Measurements from ENCODE around the gene MYH9. TPM values are rescaled to one million over a fixed set of nuclear protein-coding genes. Genes with fewer than 3 reads are reported as not detected.

MYH9 gene
- total and polyA plus RNA-seq, 2 experiments from 2014 or later = 140 to 188 TPM

DNA sequence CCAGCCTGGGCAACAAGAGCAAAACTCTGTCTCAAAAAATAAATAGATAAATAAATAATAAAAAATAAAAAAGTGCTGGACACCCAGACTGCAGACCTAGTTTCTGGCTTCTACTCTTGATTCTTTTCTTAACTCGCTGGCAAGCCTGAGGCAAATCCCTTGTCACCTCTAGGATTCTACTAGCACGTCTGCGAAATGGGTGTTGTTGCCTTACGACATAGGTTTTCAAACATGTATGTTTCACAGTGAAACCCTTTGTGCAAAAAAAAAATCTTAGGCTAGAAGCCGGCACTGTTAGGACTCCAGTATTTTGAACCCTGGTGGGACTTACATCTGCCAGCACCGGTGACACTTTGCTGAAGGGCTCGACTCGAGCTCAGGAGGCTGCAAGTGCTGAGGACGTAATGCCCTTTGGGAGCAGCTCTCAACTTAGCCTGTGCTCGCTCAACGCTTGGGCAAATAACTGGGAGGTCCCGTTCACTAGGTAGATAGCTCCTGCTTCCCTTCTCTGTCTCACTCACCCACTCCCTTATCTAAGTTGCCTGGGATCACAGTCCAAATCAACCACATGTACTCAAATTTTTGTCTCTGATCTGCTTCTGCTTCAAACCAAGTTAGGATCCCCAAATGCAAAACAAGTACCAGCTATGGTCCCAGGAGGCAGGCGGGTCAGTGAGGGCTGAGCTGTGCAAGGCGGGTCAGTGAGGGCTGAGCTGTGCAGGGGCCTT is 34.7 kb upstream of the MYH9 start:
- peak; percentile 53 for DNase-seq (ENCODE audit: low spot score)
- 64% methylated on average over 14 of the region's 14 CpGs for WGBS (ENCODE audit: low lambda C conversion rate, missing lambda C conversion rate)
- Histone ChIP-seq H3K27me3 (no peaks in the 10 kb centered on the region), H3K4me3 (no peak overlapping the region), H3K36me3 (replicated peaks; ENCODE audit: insufficient read depth, low read depth) (no peaks in the 10 kb centered on the region), H3K4me1 (ENCODE audit: insufficient read depth) (peaks cover 40% of the 10 kb centered on the region), H3K9me2 (replicated peaks; ENCODE audit: insufficient read depth) (no peaks in the 10 kb centered on the region), H3K27ac (peak overlapping the region; percentile 75), H4K20me1 (ENCODE audit: insufficient read depth, poor library complexity, severe bottlenecking) (no peaks in the 10 kb centered on the region), H3K4me2 (peak overlapping the region; percentile 40), H3K79me2 (no peaks in the 10 kb centered on the region), H2AFZ (no peak overlapping the region), H3K9me3 (ENCODE audit: low read depth) (no peaks in the 10 kb centered on the region)
- TF ChIP-seq EZH2phosphoT487 (IDR thresholded peaks at IDR 0.05; ENCODE audit: low read depth, severe bottlenecking, unreplicated experiment) = no peak
- TF ChIP-seq EZH2 (IDR thresholded peaks at IDR 0.05; ENCODE audit: borderline replicate concordance) = no peak
- TF ChIP-seq, protein P1, sequence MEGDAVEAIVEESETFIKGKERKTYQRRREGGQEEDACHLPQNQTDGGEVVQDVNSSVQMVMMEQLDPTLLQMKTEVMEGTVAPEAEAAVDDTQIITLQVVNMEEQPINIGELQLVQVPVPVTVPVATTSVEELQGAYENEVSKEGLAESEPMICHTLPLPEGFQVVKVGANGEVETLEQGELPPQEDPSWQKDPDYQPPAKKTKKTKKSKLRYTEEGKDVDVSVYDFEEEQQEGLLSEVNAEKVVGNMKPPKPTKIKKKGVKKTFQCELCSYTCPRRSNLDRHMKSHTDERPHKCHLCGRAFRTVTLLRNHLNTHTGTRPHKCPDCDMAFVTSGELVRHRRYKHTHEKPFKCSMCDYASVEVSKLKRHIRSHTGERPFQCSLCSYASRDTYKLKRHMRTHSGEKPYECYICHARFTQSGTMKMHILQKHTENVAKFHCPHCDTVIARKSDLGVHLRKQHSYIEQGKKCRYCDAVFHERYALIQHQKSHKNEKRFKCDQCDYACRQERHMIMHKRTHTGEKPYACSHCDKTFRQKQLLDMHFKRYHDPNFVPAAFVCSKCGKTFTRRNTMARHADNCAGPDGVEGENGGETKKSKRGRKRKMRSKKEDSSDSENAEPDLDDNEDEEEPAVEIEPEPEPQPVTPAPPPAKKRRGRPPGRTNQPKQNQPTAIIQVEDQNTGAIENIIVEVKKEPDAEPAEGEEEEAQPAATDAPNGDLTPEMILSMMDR (IDR thresholded peaks at IDR 0.05; ENCODE audit: poor library complexity) = no peak

DNA sequence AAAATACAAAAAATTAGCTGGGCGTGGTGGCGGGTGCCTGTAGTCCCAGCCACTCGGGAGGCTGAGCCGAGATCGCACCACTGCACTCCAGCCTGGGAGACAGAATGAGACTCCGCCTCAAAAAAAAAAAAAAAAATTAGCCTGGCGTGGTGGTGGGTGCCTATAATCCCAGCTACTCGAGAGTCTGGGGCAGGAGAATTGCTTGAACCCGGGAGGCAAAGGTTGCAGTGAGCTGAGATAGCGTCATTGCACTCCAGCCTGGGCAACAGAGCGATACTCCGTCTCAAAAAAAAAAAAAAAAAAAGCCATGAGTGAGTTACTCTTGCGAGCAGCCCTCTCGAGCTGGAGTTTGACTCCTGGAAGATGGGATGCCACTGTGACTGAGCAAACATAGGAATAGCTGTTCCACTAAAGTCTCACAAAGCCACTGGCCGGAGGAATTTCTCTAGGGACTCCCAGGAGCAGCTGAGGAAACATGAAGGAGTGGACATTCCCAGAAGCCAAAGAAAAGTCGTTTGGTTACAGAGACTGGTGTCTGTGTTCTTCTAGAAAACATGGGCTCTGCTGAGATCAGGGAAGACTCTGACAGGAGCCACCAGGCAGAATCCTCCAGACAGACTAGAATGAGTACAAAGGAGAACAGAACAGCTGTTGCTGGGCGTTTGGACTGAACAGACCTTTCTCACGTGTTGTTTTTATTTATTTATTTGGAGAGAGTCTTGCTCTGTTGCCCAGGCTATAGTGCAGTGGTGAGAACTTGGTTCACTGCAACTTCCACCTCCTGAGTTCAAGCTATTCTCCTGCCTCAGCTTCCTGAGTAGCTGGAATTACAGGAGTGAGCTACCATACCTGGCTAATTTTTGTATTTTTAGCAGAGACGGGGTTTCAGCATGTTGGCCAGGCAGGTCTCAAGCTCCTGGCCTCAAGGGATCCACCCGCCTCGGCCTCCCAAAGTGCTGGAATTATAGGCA is 32.4 kb upstream of the MYH9 start:
- peak overlapping the region; percentile 29 for H2AFZ ChIP-seq
- no peak overlapping the region for H3K4me3 ChIP-seq
- WGBS (ENCODE audit: low lambda C conversion rate, missing lambda C conversion rate) = 44% methylated on average over 21 of the region's 21 CpGs
- no peaks in the 10 kb centered on the region for H3K79me2 ChIP-seq
- DNase-seq (ENCODE audit: low spot score) = peak; percentile 52
- H3K9me3 ChIP-seq (ENCODE audit: low read depth) = no peaks in the 10 kb centered on the region
- H3K4me2 ChIP-seq = peak overlapping the region; percentile 84
- H3K9me2 ChIP-seq (replicated peaks; ENCODE audit: insufficient read depth) = no peaks in the 10 kb centered on the region
- TF ChIP-seq EZH2 (IDR thresholded peaks at IDR 0.05; ENCODE audit: borderline replicate concordance) (no peak), EZH2phosphoT487 (IDR thresholded peaks at IDR 0.05; ENCODE audit: low read depth, severe bottlenecking, unreplicated experiment) (no peak)
- TF ChIP-seq, protein P1 (IDR thresholded peaks at IDR 0.05; ENCODE audit: poor library complexity) = no peak
- H3K4me1 ChIP-seq (ENCODE audit: insufficient read depth) = peaks cover 28% of the 10 kb centered on the region
- peak overlapping the region; percentile 95 for H3K27ac ChIP-seq
- no peaks in the 10 kb centered on the region for H3K36me3 ChIP-seq (replicated peaks; ENCODE audit: insufficient read depth, low read depth)
- H4K20me1 ChIP-seq (ENCODE audit: insufficient read depth, poor library complexity, severe bottlenecking) = no peaks in the 10 kb centered on the region
- H3K27me3 ChIP-seq = no peaks in the 10 kb centered on the region

DNA sequence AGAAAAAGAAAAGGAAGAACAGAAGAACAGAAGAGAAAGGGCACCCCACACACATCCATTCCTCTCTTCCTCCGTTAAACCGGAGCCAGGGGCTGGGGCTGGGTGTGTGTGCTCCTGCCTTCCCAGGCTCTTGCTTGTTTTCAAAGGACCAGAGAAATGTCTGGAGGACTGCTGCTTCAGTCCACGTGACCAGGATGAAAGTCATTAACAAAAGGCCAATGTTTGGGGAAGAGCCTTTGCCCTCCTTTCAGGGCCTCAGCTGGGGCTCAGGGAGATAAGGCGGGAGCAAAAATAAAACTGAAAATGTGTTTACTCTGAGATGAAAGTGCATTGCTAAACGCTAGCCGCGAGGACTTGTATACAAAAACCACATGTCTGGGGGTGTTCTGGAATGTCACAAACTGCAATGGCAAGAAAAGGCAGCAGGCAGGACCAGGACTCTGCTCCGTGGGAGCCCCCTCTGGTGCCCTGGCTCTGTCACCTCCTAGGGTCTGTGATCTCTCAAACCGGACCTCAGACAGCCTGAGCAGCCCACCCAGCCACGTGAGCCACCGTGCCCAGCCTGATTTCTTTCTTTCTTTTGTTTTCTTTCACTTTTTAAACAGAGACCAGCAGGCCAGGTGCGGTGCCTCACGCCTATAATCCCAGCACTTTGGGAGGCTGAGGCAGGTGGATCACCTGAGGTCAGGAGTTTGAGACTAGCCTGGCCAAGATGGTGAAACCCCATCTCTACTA is 31.6 kb upstream of the MYH9 start:
- WGBS (ENCODE audit: low lambda C conversion rate, missing lambda C conversion rate) = 6% methylated on average over 13 of the region's 13 CpGs
- Histone ChIP-seq H4K20me1 (ENCODE audit: insufficient read depth, poor library complexity, severe bottlenecking) (no peaks in the 10 kb centered on the region), H3K27ac (peak overlapping the region; percentile 95), H3K4me3 (no peak overlapping the region), H3K9me3 (ENCODE audit: low read depth) (no peaks in the 10 kb centered on the region), H3K27me3 (no peaks in the 10 kb centered on the region), H3K79me2 (no peaks in the 10 kb centered on the region), H3K4me1 (ENCODE audit: insufficient read depth) (peaks cover 28% of the 10 kb centered on the region), H2AFZ (peak overlapping the region; percentile 29), H3K4me2 (peak overlapping the region; percentile 84), H3K9me2 (replicated peaks; ENCODE audit: insufficient read depth) (no peaks in the 10 kb centered on the region), H3K36me3 (replicated peaks; ENCODE audit: insufficient read depth, low read depth) (no peaks in the 10 kb centered on the region)
- TF ChIP-seq EZH2phosphoT487 (IDR thresholded peaks at IDR 0.05; ENCODE audit: low read depth, severe bottlenecking, unreplicated experiment) (no peak), EZH2 (IDR thresholded peaks at IDR 0.05; ENCODE audit: borderline replicate concordance) (no peak)
- TF ChIP-seq, protein P1 (IDR thresholded peaks at IDR 0.05; ENCODE audit: poor library complexity) = no peak
- peak; percentile 83 for DNase-seq (ENCODE audit: low spot score)

All from hepatocyte (in vitro differentiated cells).